Natural killer cell treated with Interleukin-12 subunit alpha and Interleukin-12 subunit beta and Interleukin-15 and Interleukin-18, amount 100 ng/mL, for 72 hours (primary cell): ENCODE measurements around the gene F11. TPM values are rescaled to one million over a fixed set of nuclear protein-coding genes. Genes with fewer than 3 reads are reported as not detected.
"Not testable (repeated sequence)": the region's sequence is repeated elsewhere in the genome, so short reads cannot be mapped to it uniquely, and the experiment has no call there.

ENCODE experiments used
- ATAC-seq, 2 donors: fragments of 150-1000 bp; cut with Tn5 transposase in 1 of 2; sonication (Bioruptor Pico), chemical (Tn5 transposase) in 1 of 2; 2 replicates each; pipeline ENCODE4 v1.10.0; 2021
- DNase-seq: peaks from one replicate; pipeline ENCODE4 v3.0.0; 2022; ENCODE audit warnings: low spot score
- H3K27ac Mint-ChIP-seq, 2 donors: 1 replicate in 1 of 2; 2 replicates in 1 of 2; pipeline ENCODE4 v1.8.0; 2022; ENCODE audit warnings: mixed read lengths in 2 of 2, mild to moderate bottlenecking in 1 of 2, moderate library complexity in 1 of 2
- H3K27me3 Mint-ChIP-seq, 2 donors: 1 replicate in 1 of 2; 2 replicates in 1 of 2; pipeline ENCODE4 v1.8.0; 2022; ENCODE audit warnings: mixed read lengths in 2 of 2
- H3K36me3 Mint-ChIP-seq: one replicate; pipeline ENCODE4 v1.8.0; 2022; ENCODE audit warnings: mixed read lengths
- H3K4me1 Mint-ChIP-seq, 2 donors: 1 replicate in 1 of 2; 2 replicates in 1 of 2; pipeline ENCODE4 v1.8.0; 2022; ENCODE audit warnings: low read depth in 2 of 2, mixed read lengths in 2 of 2, mild to moderate bottlenecking in 1 of 2
- H3K4me3 Mint-ChIP-seq: one replicate; pipeline ENCODE4 v1.8.0; 2022; ENCODE audit warnings: mixed read lengths
- H3K9me3 Mint-ChIP-seq: 2 replicates; pipeline ENCODE4 v1.8.0; 2022; ENCODE audit warnings: mixed read lengths
- total RNA-seq, 2 donors: library from RNA; stranded (reverse); gene quantifications; one replicate each; pipeline ENCODE4 v1.2.3, GENCODE V29; 2022

The F11 gene
- total RNA-seq, 2 donors from 2014 or later, result not detected

GRCh38 chr4:186241616-186242015 lies 24.4 kb upstream of the F11 start:
- ATAC-seq (no peak), DNase-seq (no peak)
- Mint-ChIP-seq H3K27ac (no peak overlapping the region), H3K27me3 (peaks cover 0 to 5% of the 10 kb centered on the region in 2 donors), H3K36me3 (no peaks in the 10 kb centered on the region), H3K9me3 (peaks cover 5% of the 10 kb centered on the region), H3K4me1 (no peaks in the 10 kb centered on the region), H3K4me3 (no peak overlapping the region)

- not testable (repeated sequence) for H3K4me1 Mint-ChIP-seq, H3K27me3 Mint-ChIP-seq, H3K36me3 Mint-ChIP-seq, H3K27ac Mint-ChIP-seq, H3K4me3 Mint-ChIP-seq, H3K9me3 Mint-ChIP-seq, ATAC-seq, DNase-seq
Observed at GRCh38 chr4:186242031-186242430, 24.0 kb upstream of the F11 start.

- Mint-ChIP-seq H3K9me3 (peaks cover 5% of the 10 kb centered on the region), H3K4me3 (no peak overlapping the region), H3K4me1 (no peaks in the 10 kb centered on the region), H3K27me3 (peaks cover 0 to 8% of the 10 kb centered on the region in 2 donors), H3K36me3 (no peaks in the 10 kb centered on the region), H3K27ac (no peak overlapping the region)
- no peak for ATAC-seq
- no peak for DNase-seq
Observed at GRCh38 chr4:186243331-186243730, 22.7 kb upstream of the F11 start.

DNA sequence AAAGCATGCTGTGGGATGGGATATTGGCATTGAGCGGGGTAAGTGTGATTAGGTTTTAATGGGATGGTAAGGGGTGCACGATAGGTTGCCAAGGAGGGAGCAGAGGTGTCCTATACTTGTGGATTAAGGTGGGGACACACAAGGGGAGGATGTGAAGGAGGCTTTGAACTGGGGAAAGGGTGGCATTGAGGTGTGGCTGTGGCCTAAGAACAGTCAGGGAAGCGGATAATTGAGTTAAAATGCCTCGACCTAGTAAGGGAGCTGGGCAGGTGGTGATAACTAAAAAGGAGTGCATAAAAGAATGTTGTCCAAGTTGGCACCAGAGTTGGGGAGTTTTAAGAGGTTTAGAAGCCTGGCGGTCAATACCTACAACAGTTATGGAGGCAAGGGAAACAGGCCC lies 21.2 kb upstream of the F11 start:
- ATAC-seq (no peak), DNase-seq (no peak)
- Mint-ChIP-seq H3K36me3 (no peaks in the 10 kb centered on the region), H3K4me3 (no peak overlapping the region), H3K4me1 (no peaks in the 10 kb centered on the region), H3K9me3 (peaks cover 5% of the 10 kb centered on the region), H3K27ac (no peak overlapping the region), H3K27me3 (peaks cover 0 to 8% of the 10 kb centered on the region in 2 donors)

DNA sequence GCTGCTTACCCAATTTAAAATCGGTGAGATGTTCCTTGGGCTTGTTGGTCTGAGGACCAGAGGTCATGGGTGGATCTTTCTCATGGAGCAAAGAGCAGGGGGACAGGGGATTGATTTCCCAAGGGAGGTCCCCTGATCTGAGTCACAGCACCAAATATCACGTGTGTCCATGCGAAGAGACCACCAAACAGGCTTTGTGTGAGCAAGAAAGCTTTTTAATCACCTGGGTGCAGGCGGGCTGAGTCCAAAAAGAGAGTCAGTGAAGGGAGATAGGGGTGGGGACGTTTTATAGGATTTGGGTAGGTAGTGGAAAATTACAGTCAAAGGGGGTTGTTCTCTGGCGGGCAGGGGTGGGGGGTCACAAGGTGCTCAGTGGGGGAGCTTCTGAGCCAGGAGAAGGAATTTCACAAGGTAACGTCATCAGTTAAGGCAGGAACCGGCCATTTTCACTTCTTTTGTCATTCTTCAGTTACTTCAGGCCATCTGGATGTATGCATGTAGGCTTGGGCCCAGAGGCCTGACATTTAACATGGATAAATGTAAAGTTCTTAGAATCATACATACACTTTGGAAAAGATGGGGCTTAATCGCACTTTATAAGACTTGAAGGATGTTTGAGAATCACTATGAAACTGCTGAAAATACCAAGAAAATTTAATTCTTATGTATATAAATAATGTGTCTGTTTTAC lies 18.8 kb upstream of the F11 start:
- not testable (repeated sequence) for H3K9me3 Mint-ChIP-seq, DNase-seq, H3K36me3 Mint-ChIP-seq, ATAC-seq, H3K4me3 Mint-ChIP-seq, H3K27me3 Mint-ChIP-seq, H3K27ac Mint-ChIP-seq, H3K4me1 Mint-ChIP-seq

GRCh38 chr4:186248643-186249042 lies 17.3 kb upstream of the F11 start:
- ATAC-seq, result no peak
- H3K27me3 Mint-ChIP-seq, result peaks cover 0 to 8% of the 10 kb centered on the region in 2 donors
- H3K36me3 Mint-ChIP-seq, result no peaks in the 10 kb centered on the region
- no peak overlapping the region for H3K27ac Mint-ChIP-seq
- H3K4me1 Mint-ChIP-seq, result no peaks in the 10 kb centered on the region
- DNase-seq, result no peak
- peaks cover 5% of the 10 kb centered on the region for H3K9me3 Mint-ChIP-seq
- no peak overlapping the region for H3K4me3 Mint-ChIP-seq

- ATAC-seq (no peak), DNase-seq (no peak)
- Mint-ChIP-seq H3K4me3 (no peak overlapping the region), H3K27ac (no peak overlapping the region), H3K36me3 (no peaks in the 10 kb centered on the region), H3K27me3 (peaks cover 0 to 15% of the 10 kb centered on the region in 2 donors), H3K9me3 (peaks cover 5% of the 10 kb centered on the region), H3K4me1 (no peaks in the 10 kb centered on the region)
Observed at GRCh38 chr4:186249785-186250754, 15.9 kb upstream of the F11 start.

DNA sequence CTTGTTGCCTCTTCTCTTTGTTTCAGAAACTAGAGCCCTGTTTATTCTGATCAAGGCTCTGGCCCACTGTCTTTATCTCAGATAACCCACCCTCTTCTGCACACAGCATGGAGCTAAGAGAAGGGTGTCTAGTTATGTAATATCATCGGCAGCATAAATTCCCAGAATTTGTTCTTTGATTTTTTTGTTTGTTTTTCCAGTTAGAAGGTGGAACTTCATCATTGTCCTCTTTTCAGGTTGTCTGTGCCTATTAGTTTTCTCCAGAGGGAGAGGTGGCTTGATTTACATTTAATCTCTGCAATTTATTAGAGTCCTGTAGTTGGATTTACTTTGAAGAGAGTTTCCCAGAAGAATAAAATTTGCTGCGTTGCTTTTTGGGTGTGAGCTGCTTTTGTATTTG lies 15.2 kb upstream of the F11 start:
- Mint-ChIP-seq H3K27ac (no peak overlapping the region), H3K9me3 (peaks cover 5% of the 10 kb centered on the region), H3K4me3 (no peak overlapping the region), H3K27me3 (peaks cover 0 to 15% of the 10 kb centered on the region in 2 donors), H3K4me1 (no peaks in the 10 kb centered on the region), H3K36me3 (no peaks in the 10 kb centered on the region)
- ATAC-seq, result no peak
- no peak for DNase-seq

GRCh38 chr4:186255122-186255521 lies 10.9 kb upstream of the F11 start:
- Mint-ChIP-seq H3K9me3 (no peaks in the 10 kb centered on the region), H3K27ac (no peak overlapping the region), H3K36me3 (no peaks in the 10 kb centered on the region), H3K27me3 (peaks cover 0 to 7% of the 10 kb centered on the region in 2 donors), H3K4me3 (no peak overlapping the region), H3K4me1 (no peaks in the 10 kb centered on the region)
- DNase-seq (no peak), ATAC-seq (no peak)

- H3K4me1 Mint-ChIP-seq, result no peaks in the 10 kb centered on the region
- H3K9me3 Mint-ChIP-seq, result no peaks in the 10 kb centered on the region
- no peaks in the 10 kb centered on the region for H3K36me3 Mint-ChIP-seq
- no peak for ATAC-seq
- DNase-seq, result no peak
- H3K27me3 Mint-ChIP-seq, result peaks cover 2 to 7% of the 10 kb centered on the region in 2 donors
- no peak overlapping the region for H3K27ac Mint-ChIP-seq
- no peak overlapping the region for H3K4me3 Mint-ChIP-seq
Observed at GRCh38 chr4:186258216-186258811, 7.7 kb upstream of the F11 start.

- H3K27me3 Mint-ChIP-seq, result peaks cover 4 to 11% of the 10 kb centered on the region in 2 donors
- no peaks in the 10 kb centered on the region for H3K36me3 Mint-ChIP-seq
- DNase-seq, result no peak
- H3K4me1 Mint-ChIP-seq, result no peaks in the 10 kb centered on the region
- no peaks in the 10 kb centered on the region for H3K9me3 Mint-ChIP-seq
- H3K4me3 Mint-ChIP-seq, result no peak overlapping the region
- no peak for ATAC-seq
- no peak overlapping the region for H3K27ac Mint-ChIP-seq
Observed at GRCh38 chr4:186260117-186260503, 5.9 kb upstream of the F11 start.

- no peak for ATAC-seq
Observed at GRCh38 chr4:186260504-186261448, 5.2 kb upstream of the F11 start.

DNA sequence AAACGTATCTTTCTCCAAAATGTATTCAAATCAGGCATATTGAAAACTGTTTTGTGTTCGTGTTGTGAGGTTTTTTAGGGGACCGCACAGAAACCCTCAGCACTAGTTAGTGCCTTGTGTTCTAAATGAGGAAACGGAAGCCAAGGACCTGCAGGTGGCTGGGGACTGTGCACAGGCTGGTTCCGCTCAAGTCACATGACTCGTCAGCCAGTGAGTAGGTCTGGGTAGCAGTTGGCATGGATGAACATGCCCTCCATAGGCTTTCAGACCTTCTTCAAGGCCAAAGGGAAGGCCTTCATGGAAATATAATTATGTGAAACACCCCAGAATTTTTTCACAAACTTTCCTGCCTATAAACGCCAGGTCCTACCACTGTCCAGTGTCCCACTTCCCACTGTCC lies 1.3 kb upstream of the F11 start:
- H3K4me1 Mint-ChIP-seq, result no peaks in the 10 kb centered on the region
- no peaks in the 10 kb centered on the region for H3K36me3 Mint-ChIP-seq
- ATAC-seq (no peak), DNase-seq (no peak)
- no peaks in the 10 kb centered on the region for H3K9me3 Mint-ChIP-seq
- H3K27ac Mint-ChIP-seq, result no peak overlapping the region
- peaks cover 24 to 46% of the 10 kb centered on the region in 2 donors for H3K27me3 Mint-ChIP-seq
- no peak overlapping the region for H3K4me3 Mint-ChIP-seq

More at GRCh38 chr4:186260504-186261448, 5.2 kb upstream of the F11 start:
- H3K9me3 Mint-ChIP-seq, result no peaks in the 10 kb centered on the region
- H3K4me3 Mint-ChIP-seq, result no peak overlapping the region
- no peak overlapping the region for H3K27ac Mint-ChIP-seq
- H3K27me3 Mint-ChIP-seq, result peaks cover 7 to 16% of the 10 kb centered on the region in 2 donors
- DNase-seq, result no peak
- H3K4me1 Mint-ChIP-seq, result no peaks in the 10 kb centered on the region
- H3K36me3 Mint-ChIP-seq, result no peaks in the 10 kb centered on the region
